Central memory CD8-positive, alpha-beta T cell (primary cell): ENCODE measurements around the gene CYB561.
A peak's percentile ranks its signal among the peaks of the same experiment; 100 is the strongest.

ENCODE experiments used
- ATAC-seq: fragments of 150-1000 bp; cut with Tn5 transposase; replicated peaks from 2 replicates; pipeline ENCODE4 v1.10.0; 2022; ENCODE audit warnings: mild to moderate bottlenecking, moderate FRiP score, moderate number of reproducible peaks; ENCODE audit not compliant: poor library complexity, severe bottlenecking; ENCODE audit errors: extremely low read depth
- DNase-seq, 2 donors: peaks; one replicate each; pipeline ENCODE4 v3.0.0; 2021; ENCODE audit warnings: low spot score in 2 of 2
- H3K27ac Mint-ChIP-seq: one replicate; pipeline ENCODE4 v1.8.0; 2022; ENCODE audit warnings: low read depth, mild to moderate bottlenecking, moderate library complexity, mixed read lengths
- H3K27me3 Mint-ChIP-seq: one replicate; pipeline ENCODE4 v1.8.0; 2022; ENCODE audit warnings: mixed read lengths
- H3K36me3 Mint-ChIP-seq: one replicate; pipeline ENCODE4 v1.8.0; 2022; ENCODE audit warnings: mild to moderate bottlenecking, moderate library complexity, mixed read lengths; ENCODE audit not compliant: insufficient read depth
- H3K4me1 Mint-ChIP-seq: one replicate; pipeline ENCODE4 v1.8.0; 2022; ENCODE audit warnings: mixed read lengths
- H3K4me3 Mint-ChIP-seq: one replicate; pipeline ENCODE4 v1.8.0; 2022; ENCODE audit warnings: mild to moderate bottlenecking, moderate library complexity, mixed read lengths
- H3K9me3 Mint-ChIP-seq: one replicate; pipeline ENCODE4 v1.8.0; 2022; ENCODE audit warnings: mixed read lengths

The CYB561 gene

DNA sequence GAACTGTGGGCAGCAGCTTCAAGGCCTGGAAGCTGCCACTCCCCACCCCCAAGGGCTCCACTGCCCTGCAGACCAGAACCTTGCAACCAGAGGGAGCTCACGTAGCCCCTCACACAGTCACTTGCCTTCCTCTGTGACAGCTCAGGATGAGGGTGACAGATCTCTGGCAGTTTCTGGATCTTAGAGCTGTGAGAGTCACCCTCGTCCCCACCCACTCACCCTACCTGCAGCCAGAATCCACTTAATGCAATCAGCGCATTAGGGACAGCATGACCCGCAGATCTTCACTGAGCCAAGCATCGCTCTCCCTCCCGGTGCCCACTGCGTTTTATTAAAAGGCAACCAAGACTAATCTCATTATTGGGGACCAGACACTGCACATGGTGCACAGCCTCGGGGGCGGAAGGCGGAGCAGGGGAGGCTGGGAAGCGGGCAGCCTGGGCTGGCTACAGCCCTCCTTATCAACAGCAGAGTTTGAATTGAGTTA, 3.5 kb downstream of the CYB561 start:
- DNase-seq (no peak), ATAC-seq (no peak)
- peaks cover 53% of the 10 kb centered on the region for H3K4me1 Mint-ChIP-seq
- peaks cover 13% of the 10 kb centered on the region for H3K36me3 Mint-ChIP-seq
- no peak overlapping the region for H3K4me3 Mint-ChIP-seq
- H3K27me3 Mint-ChIP-seq = no peaks in the 10 kb centered on the region
- H3K9me3 Mint-ChIP-seq = no peaks in the 10 kb centered on the region
- no peak overlapping the region for H3K27ac Mint-ChIP-seq

GRCh38 chr17:63442074-63442473, 4.0 kb downstream of the CYB561 start:
- no peaks in the 10 kb centered on the region for H3K27me3 Mint-ChIP-seq
- H3K4me3 Mint-ChIP-seq = no peak overlapping the region
- no peaks in the 10 kb centered on the region for H3K9me3 Mint-ChIP-seq
- DNase-seq (no peak), ATAC-seq (no peak)
- H3K27ac Mint-ChIP-seq = no peak overlapping the region
- peaks cover 48% of the 10 kb centered on the region for H3K4me1 Mint-ChIP-seq
- peaks cover 14% of the 10 kb centered on the region for H3K36me3 Mint-ChIP-seq

GRCh38 chr17:63441654-63442053, 4.5 kb downstream of the CYB561 start:
- no peak for ATAC-seq
- H3K36me3 Mint-ChIP-seq = peaks cover 14% of the 10 kb centered on the region
- H3K4me1 Mint-ChIP-seq = peaks cover 46% of the 10 kb centered on the region
- peak overlapping the region; percentile 88 for H3K27ac Mint-ChIP-seq
- no peak for DNase-seq
- H3K27me3 Mint-ChIP-seq = no peaks in the 10 kb centered on the region
- no peaks in the 10 kb centered on the region for H3K9me3 Mint-ChIP-seq
- H3K4me3 Mint-ChIP-seq = no peak overlapping the region

GRCh38 chr17:63440770-63441335, 5.3 kb downstream of the CYB561 start:
- DNase-seq (no peak), ATAC-seq (no peak)
- Mint-ChIP-seq H3K27ac (peak overlapping the region; percentile 88), H3K4me1 (peaks cover 46% of the 10 kb centered on the region), H3K9me3 (no peaks in the 10 kb centered on the region), H3K4me3 (peak overlapping the region; percentile 73), H3K27me3 (no peaks in the 10 kb centered on the region), H3K36me3 (peaks cover 14% of the 10 kb centered on the region)

GRCh38 chr17:63440127-63440769, 5.9 kb downstream of the CYB561 start:
- DNase-seq = peak in 1 of 2 donors; percentile 20
- Mint-ChIP-seq H3K9me3 (no peaks in the 10 kb centered on the region), H3K4me1 (peaks cover 51% of the 10 kb centered on the region)

DNA sequence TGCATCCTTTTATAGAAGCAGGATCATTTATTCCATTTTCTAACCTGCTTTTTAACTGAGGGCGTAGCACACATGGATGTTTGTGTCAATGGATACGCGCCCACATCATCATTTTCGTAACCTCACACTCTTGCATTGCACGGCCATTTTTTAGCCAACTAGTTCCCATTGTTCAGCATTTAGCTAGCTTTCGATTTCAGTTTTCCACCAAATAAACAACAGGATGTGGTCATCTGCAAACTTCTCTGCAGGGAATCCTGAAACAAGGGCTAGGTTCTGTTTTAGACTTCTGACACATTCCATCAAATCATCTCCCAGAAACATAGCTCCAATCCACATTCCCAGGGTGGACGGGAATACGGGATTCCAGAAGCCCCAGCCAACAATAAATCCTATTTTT, 6.4 kb downstream of the CYB561 start:
- no peaks in the 10 kb centered on the region for H3K27me3 Mint-ChIP-seq
- H3K36me3 Mint-ChIP-seq = peaks cover 19% of the 10 kb centered on the region
- H3K27ac Mint-ChIP-seq = peak overlapping the region; percentile 88
- DNase-seq = no peak
- no peaks in the 10 kb centered on the region for H3K9me3 Mint-ChIP-seq
- peaks cover 51% of the 10 kb centered on the region for H3K4me1 Mint-ChIP-seq
- ATAC-seq = peak; percentile 62
- peak overlapping the region; percentile 73 for H3K4me3 Mint-ChIP-seq

More at GRCh38 chr17:63440127-63440769, 5.9 kb downstream of the CYB561 start:
- Mint-ChIP-seq H3K4me3 (peak overlapping the region; percentile 73), H3K27ac (peak overlapping the region; percentile 88), H3K36me3 (peaks cover 16% of the 10 kb centered on the region), H3K27me3 (no peaks in the 10 kb centered on the region)
- ATAC-seq = peak; percentile 67

GRCh38 chr17:63438092-63439051, 7.7 kb downstream of the CYB561 start:
- H3K27ac Mint-ChIP-seq = peak overlapping the region; percentile 88
- peaks cover 51% of the 10 kb centered on the region for H3K4me1 Mint-ChIP-seq

DNA sequence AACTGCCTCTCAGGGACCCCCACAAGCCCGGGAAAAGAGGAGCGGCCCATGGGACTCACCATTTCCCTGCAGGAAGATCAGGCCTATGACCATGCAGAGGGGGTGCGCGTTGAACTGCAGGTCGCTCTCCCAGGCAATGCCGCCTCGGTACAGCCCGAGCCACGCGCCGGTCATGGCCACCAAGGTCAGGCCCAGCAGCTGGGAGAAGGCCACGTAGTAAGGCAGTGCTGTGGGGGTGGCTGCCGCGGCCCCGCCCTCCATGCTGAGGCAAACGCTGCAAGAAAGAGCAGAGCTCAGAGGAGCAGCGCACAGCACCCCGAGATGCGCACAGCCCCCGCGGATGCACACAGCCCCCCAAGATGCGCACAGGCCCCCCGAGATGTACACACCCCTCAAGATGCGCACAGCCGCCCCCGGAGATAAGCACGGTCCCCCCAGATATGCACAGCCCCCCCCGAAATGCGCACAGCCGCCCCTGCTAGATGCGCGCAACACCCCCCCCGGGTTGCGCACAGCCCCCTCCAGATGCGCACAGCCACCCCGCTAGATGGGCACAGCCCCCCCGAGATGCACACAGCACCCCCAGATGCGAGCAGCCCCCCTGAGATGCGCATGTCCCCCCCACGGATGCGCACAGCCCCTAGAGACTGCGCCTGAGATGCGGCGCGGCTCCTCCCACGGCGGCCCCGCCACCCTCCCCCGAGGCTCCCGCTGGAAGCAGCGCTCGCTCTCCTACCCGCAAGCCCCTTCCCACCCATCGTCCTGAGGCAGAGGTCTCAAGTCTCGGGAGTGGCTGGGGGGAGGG, 8.6 kb downstream of the CYB561 start:
- H3K27ac Mint-ChIP-seq = peak overlapping the region; percentile 88
- no peaks in the 10 kb centered on the region for H3K9me3 Mint-ChIP-seq
- no peak for ATAC-seq
- H3K36me3 Mint-ChIP-seq = peaks cover 19% of the 10 kb centered on the region
- no peak overlapping the region for H3K4me3 Mint-ChIP-seq
- H3K27me3 Mint-ChIP-seq = no peaks in the 10 kb centered on the region
- DNase-seq = no peak
- H3K4me1 Mint-ChIP-seq = peaks cover 45% of the 10 kb centered on the region

More at GRCh38 chr17:63438092-63439051, 7.7 kb downstream of the CYB561 start:
- H3K27me3 Mint-ChIP-seq = no peaks in the 10 kb centered on the region
- ATAC-seq (no peak), DNase-seq (no peak)
- H3K9me3 Mint-ChIP-seq = no peaks in the 10 kb centered on the region
- H3K4me3 Mint-ChIP-seq = peak overlapping the region; percentile 73
- peaks cover 19% of the 10 kb centered on the region for H3K36me3 Mint-ChIP-seq

DNA sequence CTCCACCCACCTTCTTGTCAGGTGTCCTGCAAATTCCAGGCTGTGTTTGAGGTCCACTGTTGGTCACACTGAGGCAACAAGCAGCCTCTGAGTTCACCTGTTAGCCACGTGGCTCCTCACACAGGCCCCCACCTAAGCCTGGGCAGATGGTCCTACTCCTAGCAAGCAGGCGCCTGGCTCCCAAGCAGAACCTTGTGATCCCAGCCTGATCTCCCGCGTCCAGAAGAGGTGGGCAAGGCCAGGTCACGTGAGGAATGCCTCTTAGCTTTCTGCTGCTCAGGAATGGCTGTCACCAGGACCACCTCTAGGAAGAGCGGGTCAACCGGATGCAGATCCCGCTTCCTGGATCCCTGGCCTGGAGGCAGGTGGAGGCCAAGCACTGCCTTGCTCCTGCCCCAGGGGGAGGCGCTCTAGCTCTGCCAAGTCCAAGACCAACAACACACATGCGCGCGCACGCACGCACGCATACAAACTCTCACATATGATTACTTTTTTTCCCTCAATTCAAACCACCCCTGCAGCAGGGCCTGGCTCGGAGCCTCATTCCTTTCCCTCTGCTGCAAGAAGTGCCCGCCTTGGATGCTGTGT, 9.5 kb downstream of the CYB561 start:
- DNase-seq (no peak), ATAC-seq (no peak)
- H3K9me3 Mint-ChIP-seq = no peaks in the 10 kb centered on the region
- H3K36me3 Mint-ChIP-seq = peaks cover 19% of the 10 kb centered on the region
- H3K27me3 Mint-ChIP-seq = no peaks in the 10 kb centered on the region
- no peak overlapping the region for H3K27ac Mint-ChIP-seq
- H3K4me1 Mint-ChIP-seq = peaks cover 42% of the 10 kb centered on the region
- no peak overlapping the region for H3K4me3 Mint-ChIP-seq

DNA sequence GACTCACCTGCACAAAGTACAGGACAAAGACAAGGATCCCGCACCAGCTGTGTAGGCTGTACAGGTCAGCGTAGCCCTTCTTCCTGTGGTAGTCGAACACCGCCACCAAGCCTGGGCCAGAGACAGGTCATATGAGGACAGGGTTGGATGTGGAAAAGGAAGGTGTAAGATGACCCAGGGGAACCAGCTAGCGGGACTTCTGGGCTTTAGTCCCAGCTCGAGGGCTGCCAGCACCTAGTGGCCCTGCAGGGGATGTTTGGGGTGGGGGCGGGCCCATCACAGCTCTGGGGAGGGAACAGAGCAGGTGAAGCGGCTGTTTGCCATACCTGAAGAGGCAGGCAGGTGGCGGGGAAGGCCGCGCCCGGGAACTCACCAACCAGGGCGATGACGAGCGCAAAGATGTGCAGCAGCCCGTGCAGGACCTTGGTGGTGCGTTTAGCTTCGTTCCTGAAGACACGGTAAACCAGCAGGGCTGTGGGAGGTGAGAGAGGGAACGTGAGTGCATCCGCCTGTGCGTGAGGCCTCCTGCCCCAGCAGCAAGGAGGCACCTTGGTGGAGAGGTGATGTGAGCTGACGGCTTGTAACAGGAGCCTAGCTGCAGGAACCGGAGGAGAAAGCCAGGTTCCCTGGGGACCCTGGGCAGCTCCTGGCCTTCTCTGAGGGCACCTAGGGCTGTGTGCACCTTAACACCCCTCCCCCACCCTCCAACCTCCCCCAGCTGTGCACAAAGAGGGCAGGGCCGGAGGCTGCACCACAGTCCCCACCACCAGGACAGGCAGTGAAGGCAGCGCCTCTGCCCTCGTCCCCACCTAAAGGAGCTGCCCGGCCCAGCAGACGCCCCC, 10.2 kb downstream of the CYB561 start:
- Mint-ChIP-seq H3K4me3 (no peak overlapping the region), H3K27me3 (no peaks in the 10 kb centered on the region), H3K27ac (peak overlapping the region; percentile 82), H3K36me3 (peaks cover 19% of the 10 kb centered on the region), H3K4me1 (peaks cover 38% of the 10 kb centered on the region), H3K9me3 (no peaks in the 10 kb centered on the region)
- DNase-seq (no peak), ATAC-seq (no peak)

DNA sequence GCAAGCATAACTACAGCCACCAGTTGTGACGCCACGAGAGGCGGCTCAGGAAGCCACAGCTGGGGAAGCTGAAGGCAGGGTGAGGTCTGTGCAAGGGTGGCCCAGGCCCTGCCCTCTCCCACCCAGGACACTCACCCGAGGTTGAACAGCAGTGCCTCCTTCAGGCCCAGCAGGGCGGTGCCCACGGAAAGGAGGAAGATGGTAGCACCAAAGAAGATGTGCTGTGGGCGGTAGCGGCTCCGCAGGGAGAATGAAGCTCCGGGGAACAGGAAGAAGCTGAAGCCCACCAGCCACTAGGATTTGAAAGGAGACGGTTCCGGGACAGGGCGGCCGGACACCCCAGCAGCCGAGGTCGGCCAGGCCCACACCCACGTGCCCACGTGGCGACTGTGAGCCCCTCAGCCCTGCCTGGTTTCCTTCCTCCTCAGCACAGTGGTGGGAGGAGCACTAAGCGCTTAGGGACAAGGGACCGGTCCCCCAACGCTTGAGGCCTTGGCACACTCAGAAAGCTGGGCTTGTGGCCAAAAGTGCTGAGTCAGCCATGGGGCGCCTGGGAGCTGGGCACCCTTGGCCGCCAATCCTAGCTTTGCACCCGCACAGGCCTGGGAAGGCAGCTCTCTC, 11.0 kb downstream of the CYB561 start:
- DNase-seq = peak; percentile 44 to 62
- Mint-ChIP-seq H3K4me3 (peak overlapping the region; percentile 45), H3K27ac (peak overlapping the region; percentile 82), H3K27me3 (no peaks in the 10 kb centered on the region), H3K4me1 (peaks cover 30% of the 10 kb centered on the region), H3K9me3 (no peaks in the 10 kb centered on the region), H3K36me3 (peaks cover 16% of the 10 kb centered on the region)
- ATAC-seq = peak; percentile 94
